Tibial nerve (tissue), 4 donors: ENCODE measurements around the gene ANKMY2.

Experiments used
- EP300 ChIP-seq, 2 donors: sonication (generic); formaldehyde crosslinking; IDR thresholded peaks; one replicate each; pipeline ENCODE4 v1.6.1; 2017; ENCODE audit warnings: antibody characterized with exemption in 2 of 2, mild to moderate bottlenecking in 1 of 2
- POLR2A ChIP-seq, 2 donors: fragments of 450-650 bp; IDR thresholded peaks; one replicate each; pipeline ENCODE4 v1.6.1; 2017; ENCODE audit warnings: antibody characterized with exemption in 2 of 2, mild to moderate bottlenecking in 2 of 2, moderate library complexity in 2 of 2
- TF ChIP-seq, protein P1 (sequence below), 5 experiments: fragments of 200-600 bp in 3 of 5; fragments of 450-650 bp in 2 of 5; sonication (generic) in 3 of 5; IDR thresholded peaks; one replicate each; pipeline ENCODE4 v1.5.1; 2016 to 2019; ENCODE audit warnings: antibody characterized with exemption in 5 of 5, mild to moderate bottlenecking in 3 of 5, moderate library complexity in 2 of 5

DNA sequence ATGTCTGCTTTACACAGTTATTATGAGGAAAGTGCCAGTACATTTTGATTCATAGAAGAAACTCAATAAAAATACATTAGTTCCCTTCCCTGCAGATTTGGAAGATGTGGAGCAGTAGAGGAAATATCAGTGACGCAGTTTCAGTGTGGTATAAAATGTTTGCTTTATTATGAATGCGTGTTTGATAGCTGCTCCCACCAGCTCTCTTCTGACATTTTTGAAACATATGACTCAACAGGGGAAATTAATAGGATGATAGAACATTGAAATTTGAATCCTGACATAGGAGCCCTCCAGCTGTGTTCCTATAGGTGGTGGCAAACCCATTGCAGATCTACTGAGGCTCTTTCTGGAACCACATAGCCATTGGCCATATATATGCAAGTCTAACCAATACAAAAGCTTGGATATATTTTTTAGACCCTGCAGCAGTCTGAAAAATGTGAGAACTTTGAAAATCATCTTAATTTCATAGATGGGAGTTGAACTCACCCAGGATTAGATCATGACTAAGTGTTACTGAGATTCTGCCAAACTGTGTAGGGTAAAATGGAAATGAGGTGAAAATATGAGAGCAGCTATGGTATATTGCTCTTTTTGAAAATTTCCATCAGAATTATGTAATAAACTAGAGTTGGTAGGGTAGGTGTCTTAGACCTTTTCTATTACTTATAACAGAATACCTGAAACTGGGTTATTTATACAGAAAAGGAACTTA, 48.2 kb upstream of the ANKMY2 start:
- no peak for TF ChIP-seq POLR2A (IDR thresholded peaks at IDR 0.05)
- TF ChIP-seq, protein P1, sequence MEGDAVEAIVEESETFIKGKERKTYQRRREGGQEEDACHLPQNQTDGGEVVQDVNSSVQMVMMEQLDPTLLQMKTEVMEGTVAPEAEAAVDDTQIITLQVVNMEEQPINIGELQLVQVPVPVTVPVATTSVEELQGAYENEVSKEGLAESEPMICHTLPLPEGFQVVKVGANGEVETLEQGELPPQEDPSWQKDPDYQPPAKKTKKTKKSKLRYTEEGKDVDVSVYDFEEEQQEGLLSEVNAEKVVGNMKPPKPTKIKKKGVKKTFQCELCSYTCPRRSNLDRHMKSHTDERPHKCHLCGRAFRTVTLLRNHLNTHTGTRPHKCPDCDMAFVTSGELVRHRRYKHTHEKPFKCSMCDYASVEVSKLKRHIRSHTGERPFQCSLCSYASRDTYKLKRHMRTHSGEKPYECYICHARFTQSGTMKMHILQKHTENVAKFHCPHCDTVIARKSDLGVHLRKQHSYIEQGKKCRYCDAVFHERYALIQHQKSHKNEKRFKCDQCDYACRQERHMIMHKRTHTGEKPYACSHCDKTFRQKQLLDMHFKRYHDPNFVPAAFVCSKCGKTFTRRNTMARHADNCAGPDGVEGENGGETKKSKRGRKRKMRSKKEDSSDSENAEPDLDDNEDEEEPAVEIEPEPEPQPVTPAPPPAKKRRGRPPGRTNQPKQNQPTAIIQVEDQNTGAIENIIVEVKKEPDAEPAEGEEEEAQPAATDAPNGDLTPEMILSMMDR (IDR thresholded peaks at IDR 0.05), result no peak
- TF ChIP-seq EP300 (IDR thresholded peaks at IDR 0.05), result no peak
